Adrenal gland (tissue), 12 donors: ENCODE results near the gene GLB1L3. TPM values are rescaled to one million over a fixed set of nuclear protein-coding genes. Genes with fewer than 3 reads are reported as not detected.

Experiments used
- DNase-seq, 7 donors: peaks; one replicate each; pipeline ENCODE4 v3.0.0-alpha.2; 2019 to 2020
- H3K27ac ChIP-seq, 5 donors: fragments of 200-600 bp; sonication (generic) in 4 of 5; 1 replicate in 3 of 5; 2 replicates in 2 of 5; pipeline versions ENCODE4 v1.5.1 to v1.8.0; 2016 to 2020; ENCODE audit warnings: mild to moderate bottlenecking in 1 of 5
- H3K27me3 ChIP-seq: fragments of 200-600 bp; 2 replicates; pipeline ENCODE4 v1.8.0; 2021
- H3K36me3 ChIP-seq, 2 donors: fragments of 200-600 bp; replicated peaks in 1 of 2; 1 replicate in 1 of 2; 2 replicates in 1 of 2; pipeline versions ENCODE4 v1.5.1 to v1.8.0; 2018 to 2022
- H3K4me1 ChIP-seq, 2 donors: fragments of 200-600 bp; replicated peaks in 1 of 2; 1 replicate in 1 of 2; 2 replicates in 1 of 2; pipeline versions ENCODE4 v1.5.1 to v1.8.0; 2018 to 2021
- H3K4me3 ChIP-seq, 4 donors: fragments of 200-600 bp; sonication (generic) in 3 of 4; one replicate each; pipeline ENCODE4 v1.5.1; 2016 to 2018
- H3K9me3 ChIP-seq, 3 donors: fragments of 200-600 bp; sonication (generic) in 1 of 3; replicated peaks in 1 of 3; 1 replicate in 2 of 3; 2 replicates in 1 of 3; pipeline versions ENCODE4 v1.5.1 to v1.8.0; 2016 to 2021
- POLR2A ChIP-seq, 2 donors: fragments of 450-650 bp; IDR thresholded peaks; one replicate each; pipeline ENCODE4 v1.6.1; 2017; ENCODE audit warnings: antibody characterized with exemption in 2 of 2, mild to moderate bottlenecking in 2 of 2, moderate library complexity in 1 of 2
- WGBS, 4 donors: extraction: QIAGEN DNeasy Blood & Tissue Kit in 2 of 4; methylation state at CpG; one replicate each; pipeline versions ENCODE4 v1.1.5 to v1.1.7; 2013 to 2017; 5-methylcytosine and 5-hydroxymethylcytosine counted together
- intact Hi-C, 2 donors: fragments of 100-400 bp; cut with DNase I; formaldehyde crosslinking; loops; one replicate each; pipeline versions ENCODE4 v1.14.1 to v1.15.0; 2022 to 2023
- polyA plus RNA-seq, 3 donors: library from polyadenylated mRNA; stranded (reverse); fragments of 200-250 nt in 2 of 3; fragments of 350-450 nt in 1 of 3; fragmentation: Illumina TruSeq in 1 of 3; extraction: RNeasy Lipid Tissue Mini Kit (QIAGEN cat#74804) in 1 of 3; gene quantifications; one replicate each; pipeline ENCODE4 v1.2.3, GENCODE V29; 2013 to 2014
- total RNA-seq, 9 donors: library from RNA; depleted of rRNA in 4 of 9; stranded (reverse); fragments of >200 nt in 4 of 9; fragments of 120-200 nt in 1 of 9; fragmentation: NEBNext Ultra II Directional in 1 of 9; extraction: Animal tissue kit (Norgen Biotek cat#: 25700) in 1 of 9; gene quantifications; one replicate each; pipeline versions ENCODE4 v1.1.0 to v1.2.4, GENCODE V29; 2013 to 2023
- TF ChIP-seq, protein P1 (sequence below), 6 experiments: fragments of 450-650 bp in 4 of 6; fragments of 200-600 bp in 2 of 6; sonication (generic) in 1 of 6; IDR thresholded peaks; 1 replicate in 5 of 6; 2 replicates in 1 of 6; pipeline versions ENCODE4 v1.5.1 to v1.8.0; 2016 to 2021; ENCODE audit warnings: antibody characterized with exemption in 6 of 6, mild to moderate bottlenecking in 2 of 6, moderate library complexity in 1 of 6
- donor health status: healthy with polysubstance abuse.
- donor health status: Bipolar disorder and iron deficiency.
- donor health status: DM: yes; HTN: yes; CAD: no.
- donor health status: DM: no; HTN: no; CAD: no.
- donor health status: DM: no; HTN: no; CAD: no.
- donor health status: DM: yes; HTN: yes; CAD: no.

The GLB1L3 gene
- total and polyA plus RNA-seq, 12 donors: 0.06 to 1.4 (median 0.51) TPM; not detected in 5

GRCh38 chr11:134260983-134261382 is 15.2 kb upstream of the GLB1L3 start:
- no peaks in the 10 kb centered on the region for H3K9me3 ChIP-seq
- TF ChIP-seq POLR2A (IDR thresholded peaks at IDR 0.05): no peak
- TF ChIP-seq, protein P1, sequence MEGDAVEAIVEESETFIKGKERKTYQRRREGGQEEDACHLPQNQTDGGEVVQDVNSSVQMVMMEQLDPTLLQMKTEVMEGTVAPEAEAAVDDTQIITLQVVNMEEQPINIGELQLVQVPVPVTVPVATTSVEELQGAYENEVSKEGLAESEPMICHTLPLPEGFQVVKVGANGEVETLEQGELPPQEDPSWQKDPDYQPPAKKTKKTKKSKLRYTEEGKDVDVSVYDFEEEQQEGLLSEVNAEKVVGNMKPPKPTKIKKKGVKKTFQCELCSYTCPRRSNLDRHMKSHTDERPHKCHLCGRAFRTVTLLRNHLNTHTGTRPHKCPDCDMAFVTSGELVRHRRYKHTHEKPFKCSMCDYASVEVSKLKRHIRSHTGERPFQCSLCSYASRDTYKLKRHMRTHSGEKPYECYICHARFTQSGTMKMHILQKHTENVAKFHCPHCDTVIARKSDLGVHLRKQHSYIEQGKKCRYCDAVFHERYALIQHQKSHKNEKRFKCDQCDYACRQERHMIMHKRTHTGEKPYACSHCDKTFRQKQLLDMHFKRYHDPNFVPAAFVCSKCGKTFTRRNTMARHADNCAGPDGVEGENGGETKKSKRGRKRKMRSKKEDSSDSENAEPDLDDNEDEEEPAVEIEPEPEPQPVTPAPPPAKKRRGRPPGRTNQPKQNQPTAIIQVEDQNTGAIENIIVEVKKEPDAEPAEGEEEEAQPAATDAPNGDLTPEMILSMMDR (IDR thresholded peaks at IDR 0.05): no peak
- H3K4me3 ChIP-seq: no peak overlapping the region
- H3K4me1 ChIP-seq: no peaks in the 10 kb centered on the region
- DNase-seq: no peak
- peaks cover 0 to 59% of the 10 kb centered on the region in 2 donors for H3K36me3 ChIP-seq
- intact Hi-C loops: no loop called here
- WGBS, 4 donors: 91 to 96% (median 93%) methylated on average over 16 of the region's 16 CpGs
- H3K27me3 ChIP-seq: no peaks in the 10 kb centered on the region
- no peak overlapping the region for H3K27ac ChIP-seq

DNA sequence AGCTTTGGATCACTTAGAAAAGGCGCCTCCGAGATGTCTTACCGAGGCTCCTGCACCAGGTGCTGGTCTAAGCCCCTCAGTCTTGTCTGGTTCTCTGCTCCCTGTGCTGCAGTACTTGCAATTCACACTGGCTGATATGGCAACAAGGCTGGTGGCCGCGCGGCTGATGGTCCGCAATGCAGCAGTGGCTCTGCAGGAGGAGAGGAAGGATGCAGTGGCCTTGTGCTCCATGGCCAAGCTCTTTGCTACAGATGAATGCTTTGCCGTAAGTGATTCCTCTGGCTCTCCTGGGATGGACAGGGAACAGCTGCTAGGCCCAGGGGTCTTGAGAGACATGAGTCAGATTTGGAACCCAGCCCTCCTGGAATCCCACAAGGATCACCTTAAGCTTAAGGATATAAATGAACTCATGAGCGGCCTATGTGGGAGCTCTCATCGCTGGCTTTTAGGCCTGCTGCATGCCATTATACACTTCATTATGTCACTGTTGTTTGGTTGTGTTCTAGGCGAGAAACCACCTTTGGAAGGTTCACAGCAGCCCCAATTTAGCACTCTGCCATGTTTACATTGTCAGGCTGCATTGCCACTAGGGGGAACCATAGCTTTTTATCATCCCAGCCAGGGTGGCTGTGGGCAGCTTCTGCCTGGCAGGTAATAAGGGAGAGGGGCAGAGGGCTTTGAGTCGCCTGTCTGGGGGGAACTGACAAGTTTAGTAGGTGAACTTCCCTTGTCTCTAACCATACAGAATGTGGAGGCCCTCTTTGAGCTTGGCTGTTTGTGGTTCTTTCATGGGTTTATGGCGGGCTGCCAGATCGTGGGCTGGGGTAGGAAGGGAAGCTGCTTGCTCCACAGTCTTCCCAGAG is 14.3 kb upstream of the GLB1L3 start:
- no peak overlapping the region for H3K4me3 ChIP-seq
- intact Hi-C loops: no loop called here
- TF ChIP-seq, protein P1 (IDR thresholded peaks at IDR 0.05): peak in 3 of 6 experiments; percentile 21 to 36 (median 33)
- no peak for TF ChIP-seq POLR2A (IDR thresholded peaks at IDR 0.05)
- no peak overlapping the region for H3K27ac ChIP-seq
- no peaks in the 10 kb centered on the region for H3K4me1 ChIP-seq
- H3K27me3 ChIP-seq: no peaks in the 10 kb centered on the region
- no peak for DNase-seq
- 91 to 95% (median 91%) methylated on average over 10 to 14 of the region's 14 CpGs for WGBS, 4 donors
- peaks cover 0 to 59% of the 10 kb centered on the region in 2 donors for H3K36me3 ChIP-seq
- H3K9me3 ChIP-seq: no peaks in the 10 kb centered on the region

DNA sequence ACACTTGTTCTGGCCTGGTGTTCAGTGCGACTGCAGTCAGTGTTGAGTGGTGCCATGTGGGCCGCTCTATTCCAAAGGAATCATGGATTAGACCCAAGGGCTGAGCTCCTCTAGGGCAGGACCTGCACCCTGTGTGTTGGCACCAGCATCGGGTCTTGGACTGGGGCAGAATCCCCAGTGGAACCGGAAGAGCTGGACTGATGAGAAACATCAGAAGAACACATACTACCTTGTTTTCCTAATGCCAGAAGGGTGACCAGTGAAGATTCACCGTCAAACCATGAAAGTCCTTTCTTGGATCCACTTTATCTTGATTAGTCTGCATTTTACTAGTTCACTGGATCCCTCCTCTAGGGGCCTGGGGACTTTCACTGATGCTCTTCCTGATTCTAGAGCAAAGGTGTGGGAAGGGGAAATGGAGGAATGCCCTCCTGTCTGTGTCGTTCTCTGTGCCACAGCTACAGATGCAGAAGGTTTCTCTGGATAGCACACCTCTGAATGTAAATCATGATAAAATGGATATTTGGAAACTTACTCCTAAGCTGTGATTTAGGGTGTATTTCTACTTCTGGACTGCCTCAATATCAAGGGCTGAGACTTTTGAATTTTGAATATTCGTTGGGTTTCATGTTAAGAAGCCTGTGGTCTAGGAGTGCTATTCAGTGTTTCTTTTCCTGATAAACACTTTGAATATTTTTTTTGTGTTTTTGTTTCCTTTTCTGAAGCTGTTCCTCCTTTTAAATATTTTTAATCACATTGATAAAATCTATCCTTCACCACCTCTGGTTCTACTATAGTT is 11.0 kb upstream of the GLB1L3 start:
- intact Hi-C loops: no loop called here
- no peaks in the 10 kb centered on the region for H3K4me1 ChIP-seq
- H3K27ac ChIP-seq: no peak overlapping the region
- H3K27me3 ChIP-seq: no peaks in the 10 kb centered on the region
- TF ChIP-seq POLR2A (IDR thresholded peaks at IDR 0.05): no peak
- TF ChIP-seq, protein P1 (IDR thresholded peaks at IDR 0.05): no peak
- no peaks in the 10 kb centered on the region for H3K9me3 ChIP-seq
- no peak overlapping the region for H3K4me3 ChIP-seq
- DNase-seq: no peak
- WGBS, 4 donors: 93 to 95% (median 94%) methylated on average over 7 of the region's 7 CpGs
- H3K36me3 ChIP-seq: peaks cover 0 to 35% of the 10 kb centered on the region in 2 donors

- TF ChIP-seq, protein P1 (IDR thresholded peaks at IDR 0.05): no peak
- TF ChIP-seq POLR2A (IDR thresholded peaks at IDR 0.05): no peak
- Histone ChIP-seq H3K4me3 (no peak overlapping the region), H3K36me3 (peaks cover 0 to 22% of the 10 kb centered on the region in 2 donors), H3K27ac (no peak overlapping the region), H3K27me3 (peaks cover 2% of the 10 kb centered on the region), H3K4me1 (no peaks in the 10 kb centered on the region), H3K9me3 (no peaks in the 10 kb centered on the region)
- DNase-seq: no peak
- 82 to 87% (median 83%) methylated on average over 5 of the region's 5 CpGs for WGBS, 4 donors
- intact Hi-C loops: no loop called here
Observed at GRCh38 chr11:134266440-134266839, 9.7 kb upstream of the GLB1L3 start.
